Gastroesophageal sphincter (tissue), 4 donors: ENCODE data around the gene ZBTB12. TPM values are rescaled to one million over a fixed set of nuclear protein-coding genes. Genes with fewer than 3 reads are reported as not detected.

ENCODE experiments used
- ATAC-seq: fragments of 150-250 bp; one replicate; pipeline ENCODE4 v1.9.1; 2016; ENCODE audit warnings: mild to moderate bottlenecking, moderate library complexity
- H3K27ac ChIP-seq, 4 donors: fragments of 200-600 bp; sonication (generic) in 3 of 4; 1 replicate in 3 of 4; 2 replicates in 1 of 4; pipeline ENCODE4 v1.5.1; 2016 to 2019
- H3K27me3 ChIP-seq: fragments of 200-600 bp; sonication (generic); one replicate; pipeline ENCODE4 v1.5.1; 2019
- H3K36me3 ChIP-seq, 2 donors: fragments of 200-600 bp; sonication (generic); one replicate each; pipeline ENCODE4 v1.5.1; 2019; ENCODE audit warnings: control low read depth in 1 of 2
- H3K4me1 ChIP-seq, 3 donors: fragments of 200-600 bp; sonication (generic); 1 replicate in 2 of 3; 2 replicates in 1 of 3; pipeline ENCODE4 v1.5.1; 2016 to 2019; ENCODE audit warnings: control low read depth in 2 of 3
- H3K4me3 ChIP-seq, 2 donors: fragments of 200-600 bp; sonication (generic); one replicate each; pipeline ENCODE4 v1.5.1; 2019; ENCODE audit warnings: mild to moderate bottlenecking in 1 of 2, moderate library complexity in 1 of 2
- H3K9me3 ChIP-seq, 3 donors: fragments of 200-600 bp; sonication (generic); one replicate each; pipeline ENCODE4 v1.5.1; 2017 to 2019; ENCODE audit warnings: control low read depth in 2 of 3
- CTCF ChIP-seq, 4 experiments: fragments of 200-600 bp in 2 of 4; fragments of 450-650 bp in 2 of 4; sonication (generic) in 1 of 4; IDR thresholded peaks; one replicate each; pipeline ENCODE4 v1.5.1; 2017 to 2019; ENCODE audit warnings: antibody characterized with exemption in 4 of 4, mild to moderate bottlenecking in 2 of 4, moderate library complexity in 2 of 4
- EP300 ChIP-seq: sonication (generic); formaldehyde crosslinking; IDR thresholded peaks from one replicate; pipeline ENCODE4 v1.6.1; 2017; ENCODE audit warnings: antibody characterized with exemption, mild to moderate bottlenecking
- POLR2A ChIP-seq, 2 donors: fragments of 450-650 bp; IDR thresholded peaks; one replicate each; pipeline ENCODE4 v1.6.1; 2017; ENCODE audit warnings: antibody characterized with exemption in 2 of 2, mild to moderate bottlenecking in 2 of 2, moderate library complexity in 1 of 2
- POLR2AphosphoS5 ChIP-seq: sonication (generic); formaldehyde crosslinking; IDR thresholded peaks from one replicate; pipeline ENCODE4 v1.6.1; 2017; ENCODE audit warnings: antibody characterized with exemption
- WGBS, 2 donors: methylation state at CpG; one replicate each; pipeline ENCODE4 v1.1.5; 2018; ENCODE audit warnings: low coverage in 1 of 2; 5-methylcytosine and 5-hydroxymethylcytosine counted together
- total RNA-seq, 4 donors: library from RNA; depleted of rRNA; stranded (reverse); fragments of >200 nt; gene quantifications; one replicate each; pipeline ENCODE4 v1.1.0, GENCODE V29; 2016

Gene ZBTB12
- total RNA-seq, 4 donors from 2014 or later: 0.40 to 2.0 (median 0.86) TPM

DNA sequence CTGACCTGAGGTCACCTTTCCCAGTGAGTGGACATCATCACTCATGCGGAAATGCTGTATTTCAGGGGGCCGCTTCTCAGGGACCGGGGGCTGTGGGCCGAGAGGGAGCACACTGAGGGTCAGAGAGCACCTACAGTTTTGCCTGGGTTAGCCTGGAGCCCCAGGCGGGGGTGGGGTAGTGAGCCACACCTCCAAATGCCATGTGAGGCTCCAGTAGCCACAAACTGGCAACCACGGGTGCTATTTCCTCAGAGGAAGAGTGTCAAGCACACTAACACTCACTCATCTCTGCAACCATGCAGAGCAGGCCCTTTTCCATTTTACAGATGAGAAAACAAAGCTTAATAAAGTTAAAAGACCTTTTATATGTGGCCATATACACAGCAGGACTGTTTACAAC lies 9.1 kb downstream of the ZBTB12 start:
- WGBS, 2 donors: no CpG with 5 or more reads among the region's 6 CpGs

GRCh38 chr6:31889331-31889972 lies 12.4 kb downstream of the ZBTB12 start:
- no peaks in the 10 kb centered on the region for H3K9me3 ChIP-seq
- TF ChIP-seq POLR2AphosphoS5 (no peak), EP300 (no peak), POLR2A (IDR thresholded peaks at IDR 0.05) (no peak), CTCF (IDR thresholded peaks at IDR 0.05) (no peak)
- no peaks in the 10 kb centered on the region for H3K27me3 ChIP-seq
- WGBS, 2 donors: 83 to 100% methylated on average over 1 to 3 of the region's 3 CpGs
- no peak overlapping the region for H3K27ac ChIP-seq
- H3K36me3 ChIP-seq: peaks cover 0 to 100% of the 10 kb centered on the region in 2 donors
- no peak for ATAC-seq
- no peaks in the 10 kb centered on the region for H3K4me1 ChIP-seq
- H3K4me3 ChIP-seq: no peak overlapping the region

More for the DNA sequence above, 9.1 kb downstream of the ZBTB12 start:
- peaks cover 0 to 14% (median 0%) of the 10 kb centered on the region in 3 donors for H3K4me1 ChIP-seq
- H3K36me3 ChIP-seq: peaks cover 0 to 88% of the 10 kb centered on the region in 2 donors
- H3K27ac ChIP-seq: no peak overlapping the region
- no peak for TF ChIP-seq POLR2A (IDR thresholded peaks at IDR 0.05)
- TF ChIP-seq EP300: no peak
- TF ChIP-seq CTCF (IDR thresholded peaks at IDR 0.05): no peak
- no peak for TF ChIP-seq POLR2AphosphoS5
- no peak overlapping the region for H3K4me3 ChIP-seq
- H3K9me3 ChIP-seq: no peaks in the 10 kb centered on the region
- no peaks in the 10 kb centered on the region for H3K27me3 ChIP-seq
- ATAC-seq: no peak

- no peaks in the 10 kb centered on the region for H3K27me3 ChIP-seq
- no peak for ATAC-seq
- 76% methylated on average over 4 of the region's 43 CpGs; no CpG with 5 or more reads in 1 of the 2 donors for WGBS, 2 donors
- peaks cover 0 to 100% of the 10 kb centered on the region in 2 donors for H3K36me3 ChIP-seq
- no peaks in the 10 kb centered on the region for H3K4me1 ChIP-seq
- TF ChIP-seq POLR2AphosphoS5 (no peak), CTCF (IDR thresholded peaks at IDR 0.05) (peak in 3 of 4 experiments; percentile 39 to 63 (median 45))
- H3K27ac ChIP-seq: no peak overlapping the region
- H3K4me3 ChIP-seq: no peak overlapping the region
- H3K9me3 ChIP-seq: no peaks in the 10 kb centered on the region
These were observed 13.3 kb downstream of the ZBTB12 start for GRCh38 chr6:31888276-31889258.

- Histone ChIP-seq H3K27me3 (no peaks in the 10 kb centered on the region), H3K9me3 (no peaks in the 10 kb centered on the region), H3K36me3 (peaks cover 0 to 100% of the 10 kb centered on the region in 2 donors), H3K4me1 (no peaks in the 10 kb centered on the region), H3K27ac (no peak overlapping the region), H3K4me3 (no peak overlapping the region)
- ATAC-seq: no peak
- no peak for TF ChIP-seq EP300
- no peak for TF ChIP-seq POLR2AphosphoS5
- TF ChIP-seq CTCF (IDR thresholded peaks at IDR 0.05): no peak
- TF ChIP-seq POLR2A (IDR thresholded peaks at IDR 0.05): no peak
- WGBS, 2 donors: 74 to 80% methylated on average over 1 to 3 of the region's 19 CpGs
These were observed 14.5 kb downstream of the ZBTB12 start for GRCh38 chr6:31887173-31888007.
